Measurements from ENCODE around the gene SCARB2.

The SCARB2 gene

DNA sequence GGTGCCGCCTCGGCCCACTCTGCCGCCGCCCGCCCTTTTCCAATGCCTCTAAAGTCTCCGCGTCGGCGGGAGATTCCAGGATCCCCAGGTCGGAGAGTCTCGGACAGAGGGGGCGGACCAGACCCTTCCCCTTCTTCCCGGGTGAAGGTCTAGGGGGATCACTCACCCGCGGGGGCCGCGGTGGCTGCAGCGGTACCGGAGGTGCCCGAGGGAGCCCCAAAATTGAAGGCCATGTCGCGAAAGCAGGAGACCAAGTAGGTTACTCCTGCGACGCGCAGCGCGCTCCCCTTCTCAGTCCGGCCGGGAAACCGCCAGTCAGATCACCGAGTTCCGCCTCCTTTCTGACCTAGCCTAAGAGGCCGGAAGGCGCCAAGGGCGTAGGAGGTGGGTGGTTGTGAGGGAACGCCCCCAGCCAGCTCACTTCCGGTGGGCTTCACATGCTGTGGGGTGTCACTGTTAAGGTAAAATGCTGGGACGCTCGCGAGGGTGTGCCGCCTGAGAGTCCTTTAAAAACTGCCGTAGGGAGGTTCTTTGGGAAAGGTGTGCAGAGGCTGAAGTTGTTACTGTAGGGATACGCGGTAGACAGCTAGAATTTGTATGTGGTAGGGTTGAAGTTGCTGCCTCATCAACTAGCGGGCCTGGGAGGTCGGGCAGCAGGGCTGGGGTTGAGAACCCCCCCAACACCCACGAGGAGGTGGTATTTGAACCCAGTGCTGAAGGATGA lies 65.3 kb downstream of the SCARB2 start, which contains the start of gene NUP54:
NUP54 (minus strand) TSS at position 256 of the 724 bp plus-strand sequence; CDS start at position 233, 23 bp downstream.
- peak; percentile 92 for DNase-seq (ENCODE audit: low read depth)

DNA sequence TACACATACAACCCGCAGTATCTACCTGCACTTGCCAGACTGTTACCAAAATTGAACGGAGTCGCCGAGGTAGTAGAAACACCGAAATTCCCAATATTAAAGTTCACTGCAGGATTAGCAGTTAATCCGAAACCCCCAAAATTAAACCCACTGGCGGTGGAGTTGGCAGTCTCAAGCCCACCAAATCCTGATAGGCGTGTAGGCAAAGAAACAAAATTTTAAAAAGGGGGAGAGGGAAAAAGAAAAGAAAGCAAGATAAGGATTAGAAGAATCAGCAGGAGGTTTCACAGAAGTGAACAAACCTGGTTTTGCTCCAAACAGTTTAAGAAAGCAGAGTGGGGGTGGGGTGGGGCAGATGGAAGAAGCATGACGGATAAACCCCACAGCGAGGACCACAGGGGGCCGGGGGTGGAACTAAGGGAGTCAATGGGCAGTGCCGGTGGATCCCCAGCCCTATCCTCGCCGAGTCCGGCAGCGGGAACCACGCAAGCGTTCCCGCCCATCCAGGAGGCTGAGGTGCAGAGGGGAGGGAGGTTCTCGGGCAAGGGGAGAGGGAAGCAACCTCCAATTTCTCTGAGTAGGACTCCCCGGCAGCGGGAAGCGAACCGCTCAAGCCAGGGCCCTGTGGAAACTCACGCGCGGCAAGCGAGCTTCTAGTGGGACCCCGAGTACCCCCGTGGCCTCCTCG lies 66.0 kb downstream of the SCARB2 start:
- DNase-seq (ENCODE audit: low read depth), result peak; percentile 21

DNA sequence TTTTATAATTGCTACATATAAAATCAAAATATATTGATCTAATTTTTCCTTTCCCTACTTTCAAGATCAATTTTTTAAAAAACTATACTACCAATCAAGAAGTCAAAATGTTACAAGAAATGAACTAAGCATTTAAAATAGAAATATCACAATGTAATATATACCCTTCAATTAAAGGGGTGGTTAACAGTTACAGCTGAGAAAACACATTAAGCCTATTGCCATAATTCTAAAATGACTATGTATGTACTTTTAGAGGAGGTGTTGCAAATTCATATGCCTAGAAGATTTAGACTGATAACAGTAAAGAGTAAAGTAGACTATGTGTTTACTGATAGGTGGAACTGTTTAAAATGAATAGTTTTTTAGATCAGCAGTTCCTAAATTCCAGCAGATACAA lies 69.1 kb downstream of the SCARB2 start:
- DNase-seq (ENCODE audit: low read depth), result no peak

DNA sequence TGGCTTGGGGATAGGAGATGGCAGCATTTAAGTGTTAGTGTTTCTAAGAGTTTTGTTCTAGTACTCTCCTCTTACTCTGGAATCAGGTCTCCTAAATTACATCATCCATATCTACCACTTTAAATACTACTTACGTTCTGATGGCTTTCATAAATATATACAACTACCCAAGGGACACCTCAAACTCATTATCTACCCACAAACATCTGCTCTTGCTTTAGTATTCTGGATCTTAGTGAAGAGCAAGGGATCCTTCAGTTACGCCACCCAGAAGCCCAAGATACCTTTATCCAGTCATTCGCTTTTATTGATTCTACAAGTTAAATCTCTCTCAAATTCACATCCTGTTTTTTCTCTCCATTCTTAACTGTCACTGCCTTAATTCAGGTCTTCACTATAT lies 72.4 kb downstream of the SCARB2 start:
- DNase-seq (ENCODE audit: low read depth), result no peak

DNA sequence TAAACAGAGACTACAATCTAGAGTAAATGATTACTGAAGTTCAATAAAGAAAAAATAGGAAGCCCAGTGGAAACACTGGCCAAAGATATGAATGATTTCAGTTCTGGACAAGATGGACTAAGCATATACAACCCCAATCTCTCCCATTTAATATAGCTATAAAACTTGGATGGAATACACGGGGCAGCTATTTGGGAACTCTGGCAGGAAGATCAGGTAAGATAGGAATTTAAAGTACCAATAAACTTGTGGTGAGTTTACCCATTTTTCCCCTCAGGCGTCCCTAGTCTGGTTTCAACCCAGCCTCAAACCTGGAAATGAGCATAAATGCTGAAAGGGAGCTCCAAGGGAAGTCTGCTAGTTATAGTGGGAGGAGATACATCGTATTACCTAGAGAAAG lies 85.9 kb downstream of the SCARB2 start:
- no peak for DNase-seq (ENCODE audit: low read depth)

DNA sequence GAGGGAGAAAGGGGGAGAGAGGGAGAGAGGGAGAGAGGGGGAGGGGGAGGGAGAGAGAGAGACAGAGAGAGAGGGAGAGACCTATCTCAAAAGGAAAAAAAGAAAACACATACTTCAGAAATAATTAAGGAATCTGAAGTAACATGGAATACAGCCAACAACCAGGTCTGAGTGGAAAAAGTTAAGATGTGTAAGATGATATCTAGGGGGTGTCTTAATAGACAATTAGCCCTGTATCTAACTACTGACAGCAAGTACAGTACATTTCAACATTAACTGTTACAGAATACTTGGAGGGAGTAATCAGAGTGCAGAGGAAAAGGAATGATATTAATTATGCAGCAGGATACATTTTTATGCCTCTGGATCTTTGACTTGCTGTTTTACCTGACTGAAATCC lies 87.8 kb downstream of the SCARB2 start:
- DNase-seq (ENCODE audit: low read depth), result no peak

DNA sequence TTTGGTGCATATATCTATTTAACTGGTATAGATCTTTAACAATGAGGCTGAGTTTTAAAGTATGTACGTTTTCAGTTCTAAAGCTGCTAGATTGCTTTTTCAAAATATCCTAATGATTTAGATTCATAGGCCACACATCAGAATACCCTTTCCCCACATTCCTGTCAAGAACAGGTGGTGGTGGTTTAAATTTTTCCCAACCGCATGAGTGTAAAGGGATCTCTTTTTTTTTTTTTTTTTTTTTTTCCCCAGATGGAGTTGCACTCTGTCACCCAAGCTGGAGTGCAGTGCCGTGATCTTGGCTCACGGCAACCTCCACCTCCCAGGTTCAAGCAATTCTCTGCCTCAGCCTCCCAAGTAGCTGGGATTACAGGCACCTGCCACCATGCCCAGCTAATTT lies 93.4 kb downstream of the SCARB2 start:
- no peak for DNase-seq (ENCODE audit: low read depth)

DNA sequence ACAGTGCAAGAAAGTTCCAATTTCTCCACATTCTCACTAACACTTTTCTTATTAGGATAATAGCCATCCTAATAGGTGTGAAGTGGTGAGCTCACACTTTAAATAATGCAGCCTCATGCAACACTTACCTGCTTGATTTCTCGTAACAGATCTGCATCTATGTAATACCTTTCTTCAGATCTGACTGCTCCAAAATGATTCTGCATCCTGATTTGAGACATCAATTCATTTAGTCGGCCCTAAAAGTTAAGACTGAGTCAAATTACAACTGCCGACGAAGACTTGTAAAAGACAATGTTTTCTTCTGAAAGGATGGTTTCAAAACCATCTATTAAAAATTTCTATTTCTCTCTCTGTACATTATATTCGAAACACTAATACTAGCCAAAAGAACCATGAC lies 96.1 kb downstream of the SCARB2 start:
- no peak for DNase-seq (ENCODE audit: low read depth)

DNA sequence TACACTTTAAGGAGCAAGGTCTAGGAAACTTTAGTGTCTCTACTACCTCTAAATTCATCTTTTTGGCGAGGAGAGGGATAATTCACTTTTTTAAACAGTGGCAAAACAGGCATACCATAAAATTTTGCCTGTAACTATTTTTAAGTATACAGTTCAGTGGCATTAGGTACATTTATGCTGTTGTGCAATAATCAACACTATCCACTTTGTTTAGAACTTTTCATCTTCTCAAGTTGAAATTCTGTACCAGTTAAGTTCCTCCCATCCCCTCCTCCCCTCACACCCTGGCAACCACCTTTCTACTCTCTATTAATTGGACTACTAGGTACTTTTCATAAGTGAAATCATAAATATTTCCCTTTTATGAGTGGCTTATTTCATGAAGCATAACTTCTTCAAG lies 96.8 kb downstream of the SCARB2 start:
- DNase-seq (ENCODE audit: low read depth), result no peak

All from stimulated activated CD8-positive, alpha-beta memory T cell treated with anti-CD3 and anti-CD28 coated beads, Interleukin-7, amount 100 ng/mL, for 24 hours (primary cell).